Activated naive CD4-positive, alpha-beta T cell treated with anti-CD3 and anti-CD28 coated beads, Interleukin-2, amount 10 ng/mL, durations not matched to agents 7 days and 5 days (primary cell): ENCODE measurements around the gene UCP2.

ENCODE experiments used
- CTCF ChIA-PET: fragments of 350-600 bp; sonication (Branson Sonifier 250); formaldehyde crosslinking; loops from one replicate; lab custom pipeline; 2021; ENCODE audit warnings: antibody characterized with exemption; lab: Charles Lee
- DNase-seq: peaks from one replicate; pipeline ENCODE4 v3.0.0-alpha.2; 2020
- H3K27ac Mint-ChIP-seq: one replicate; pipeline ENCODE4 v1.8.0; 2021; ENCODE audit warnings: mild to moderate bottlenecking, moderate library complexity, mixed read lengths
- H3K27me3 Mint-ChIP-seq: one replicate; pipeline ENCODE4 v1.8.0; 2021; ENCODE audit warnings: mild to moderate bottlenecking, mixed read lengths
- H3K36me3 Mint-ChIP-seq: one replicate; pipeline ENCODE4 v1.8.0; 2021; ENCODE audit warnings: mixed read lengths
- H3K4me1 Mint-ChIP-seq: one replicate; pipeline ENCODE4 v1.8.0; 2021; ENCODE audit warnings: mixed read lengths
- H3K4me3 Mint-ChIP-seq: one replicate; pipeline ENCODE4 v1.8.0; 2021; ENCODE audit warnings: mild to moderate bottlenecking, moderate library complexity, mixed read lengths
- H3K9me3 Mint-ChIP-seq: one replicate; pipeline ENCODE4 v1.8.0; 2021; ENCODE audit warnings: mixed read lengths

UCP2 gene

GRCh38 chr11:73976451-73977151, 6.0 kb downstream of the UCP2 start:
- Mint-ChIP-seq H3K36me3 (peaks cover 90% of the 10 kb centered on the region), H3K27me3 (no peaks in the 10 kb centered on the region), H3K9me3 (no peaks in the 10 kb centered on the region), H3K27ac (peak overlapping the region; percentile 99), H3K4me3 (no peak overlapping the region), H3K4me1 (peaks cover 86% of the 10 kb centered on the region)
- CTCF ChIA-PET: interaction anchor here (1.1 kb wide), 1 partner anchor 28 kb away, joined by 3 read pairs; no protein-coding TSS in a partner anchor
- DNase-seq: no peak

GRCh38 chr11:73975479-73975757, 7.2 kb downstream of the UCP2 start:
- Mint-ChIP-seq H3K27me3 (no peaks in the 10 kb centered on the region), H3K27ac (peak overlapping the region; percentile 99), H3K4me1 (peaks cover 94% of the 10 kb centered on the region), H3K36me3 (peaks cover 80% of the 10 kb centered on the region), H3K9me3 (no peaks in the 10 kb centered on the region), H3K4me3 (no peak overlapping the region)
- CTCF ChIA-PET: interaction anchor here (1.1 kb wide), 1 partner anchor 30 kb away, joined by 3 read pairs; no protein-coding TSS in a partner anchor
- DNase-seq: no peak

- peak overlapping the region; percentile 99 for H3K27ac Mint-ChIP-seq
- H3K9me3 Mint-ChIP-seq: no peaks in the 10 kb centered on the region
- CTCF ChIA-PET: interaction anchor here (1.1 kb wide), 1 partner anchor 30 kb away, joined by 3 read pairs; no protein-coding TSS in a partner anchor
- peaks cover 94% of the 10 kb centered on the region for H3K4me1 Mint-ChIP-seq
- peak overlapping the region; percentile 56 for H3K4me3 Mint-ChIP-seq
- H3K36me3 Mint-ChIP-seq: peaks cover 75% of the 10 kb centered on the region
- no peaks in the 10 kb centered on the region for H3K27me3 Mint-ChIP-seq
- DNase-seq: no peak
Observed at GRCh38 chr11:73974604-73975478, 7.8 kb downstream of the UCP2 start.

GRCh38 chr11:73972620-73973449, 9.8 kb downstream of the UCP2 start:
- H3K4me1 Mint-ChIP-seq: peaks cover 92% of the 10 kb centered on the region
- no peak for DNase-seq
- no peaks in the 10 kb centered on the region for H3K27me3 Mint-ChIP-seq
- H3K27ac Mint-ChIP-seq: peak overlapping the region; percentile 99
- H3K9me3 Mint-ChIP-seq: no peaks in the 10 kb centered on the region
- no peak overlapping the region for H3K4me3 Mint-ChIP-seq
- peaks cover 56% of the 10 kb centered on the region for H3K36me3 Mint-ChIP-seq
- CTCF ChIA-PET: no interaction called here

- CTCF ChIA-PET: no interaction called here
- no peak for DNase-seq
- H3K4me3 Mint-ChIP-seq: no peak overlapping the region
- peaks cover 50% of the 10 kb centered on the region for H3K36me3 Mint-ChIP-seq
- no peaks in the 10 kb centered on the region for H3K9me3 Mint-ChIP-seq
- peaks cover 86% of the 10 kb centered on the region for H3K4me1 Mint-ChIP-seq
- no peaks in the 10 kb centered on the region for H3K27me3 Mint-ChIP-seq
- peak overlapping the region; percentile 99 for H3K27ac Mint-ChIP-seq
Observed at GRCh38 chr11:73972187-73972586, 10.5 kb downstream of the UCP2 start.

GRCh38 chr11:73971175-73971719, 11.4 kb downstream of the UCP2 start:
- Mint-ChIP-seq H3K27me3 (peaks cover under 1% of the 10 kb centered on the region), H3K9me3 (no peaks in the 10 kb centered on the region), H3K27ac (peak overlapping the region; percentile 99), H3K4me3 (no peak overlapping the region), H3K4me1 (peaks cover 76% of the 10 kb centered on the region), H3K36me3 (peaks cover 42% of the 10 kb centered on the region)
- no peak for DNase-seq
- CTCF ChIA-PET: no interaction called here

GRCh38 chr11:73969991-73970800, 12.4 kb downstream of the UCP2 start:
- no peak overlapping the region for H3K4me3 Mint-ChIP-seq
- H3K36me3 Mint-ChIP-seq: peaks cover 31% of the 10 kb centered on the region
- no peaks in the 10 kb centered on the region for H3K9me3 Mint-ChIP-seq
- CTCF ChIA-PET: interaction anchor here (0.5 to 1.9 kb wide), 5 partner anchors 10 to 201 kb away, joined by 3 to 7 read pairs (median 4); partner anchors contain the start of genes C2CD3, PPME1 and UCP2
- peaks cover 10% of the 10 kb centered on the region for H3K27me3 Mint-ChIP-seq
- H3K27ac Mint-ChIP-seq: peak overlapping the region; percentile 84
- DNase-seq: peak; percentile 39
- peaks cover 68% of the 10 kb centered on the region for H3K4me1 Mint-ChIP-seq

- Mint-ChIP-seq H3K4me3 (no peak overlapping the region), H3K9me3 (no peaks in the 10 kb centered on the region), H3K36me3 (peaks cover 20% of the 10 kb centered on the region), H3K27me3 (peaks cover 18% of the 10 kb centered on the region), H3K27ac (peak overlapping the region; percentile 0), H3K4me1 (peaks cover 64% of the 10 kb centered on the region)
- CTCF ChIA-PET: interaction anchor here (1.6 to 1.9 kb wide), 2 partner anchors 11 to 352 kb away, joined by 4 to 7 read pairs; no protein-coding TSS in a partner anchor
- no peak for DNase-seq
Observed at GRCh38 chr11:73969091-73969490, 13.6 kb downstream of the UCP2 start.

GRCh38 chr11:73968356-73968966, 14.2 kb downstream of the UCP2 start:
- no peak for DNase-seq
- CTCF ChIA-PET: interaction anchor here (1.6 kb wide), 1 partner anchor 353 kb away, joined by 4 read pairs; no protein-coding TSS in a partner anchor
- Mint-ChIP-seq H3K36me3 (peaks cover 15% of the 10 kb centered on the region), H3K27me3 (peaks cover 18% of the 10 kb centered on the region), H3K9me3 (no peaks in the 10 kb centered on the region), H3K4me3 (no peak overlapping the region), H3K27ac (peak overlapping the region; percentile 30), H3K4me1 (peaks cover 61% of the 10 kb centered on the region)

- CTCF ChIA-PET: interaction anchor here (1.5 kb wide), 1 partner anchor 17 kb away, joined by 5 read pairs; the partner anchor contains the start of gene UCP2
- Mint-ChIP-seq H3K4me1 (peaks cover 37% of the 10 kb centered on the region), H3K27me3 (peaks cover 23% of the 10 kb centered on the region), H3K9me3 (no peaks in the 10 kb centered on the region), H3K4me3 (no peak overlapping the region), H3K27ac (no peak overlapping the region), H3K36me3 (no peaks in the 10 kb centered on the region)
- no peak for DNase-seq
Observed at GRCh38 chr11:73965764-73966121, 16.9 kb downstream of the UCP2 start.

- Mint-ChIP-seq H3K9me3 (no peaks in the 10 kb centered on the region), H3K36me3 (no peaks in the 10 kb centered on the region), H3K27ac (no peak overlapping the region), H3K27me3 (peaks cover 23% of the 10 kb centered on the region), H3K4me1 (peaks cover 32% of the 10 kb centered on the region), H3K4me3 (no peak overlapping the region)
- DNase-seq: no peak
- CTCF ChIA-PET: interaction anchor here (0.5 to 2.9 kb wide), 8 partner anchors 15 to 484 kb away, joined by 3 to 15 read pairs (median 4); partner anchors contain the start of gene UCP2
Observed at GRCh38 chr11:73965076-73965763, 17.4 kb downstream of the UCP2 start.

- CTCF ChIA-PET: interaction anchor here (0.7 to 2.9 kb wide), 21 partner anchors 17 to 486 kb away, joined by 3 to 15 read pairs (median 4); partner anchors contain the start of genes C2CD3 and PPME1
- Mint-ChIP-seq H3K27ac (no peak overlapping the region), H3K36me3 (no peaks in the 10 kb centered on the region), H3K9me3 (no peaks in the 10 kb centered on the region), H3K4me3 (no peak overlapping the region), H3K27me3 (peaks cover 29% of the 10 kb centered on the region), H3K4me1 (peaks cover 18% of the 10 kb centered on the region)
- no peak for DNase-seq
Observed at GRCh38 chr11:73963861-73964260, 18.8 kb downstream of the UCP2 start.
